Mucosa of descending colon (tissue), 3 donors: Measurements from ENCODE around the gene RIC8B. TPM values are rescaled to one million over a fixed set of nuclear protein-coding genes. Genes with fewer than 3 reads are reported as not detected.

ENCODE experiments used
- ATAC-seq: fragments of 200-7000 bp; cut with Tn5 transposase; one replicate; pipeline ENCODE4 v1.9.1; 2020; ENCODE audit warnings: mild to moderate bottlenecking, moderate library complexity
- DNase-seq, 3 donors: peaks; one replicate each; pipeline ENCODE4 v3.0.0-alpha.2; 2020
- H3K36me3 ChIP-seq: fragments of 200-600 bp; one replicate; pipeline ENCODE4 v1.8.0; 2021; ENCODE audit warnings: low read depth, mild to moderate bottlenecking
- H3K4me1 ChIP-seq: fragments of 200-600 bp; one replicate; pipeline ENCODE4 v1.8.0; 2021; ENCODE audit warnings: low read depth, mild to moderate bottlenecking
- H3K4me3 ChIP-seq: fragments of 200-600 bp; one replicate; pipeline ENCODE4 v1.8.0; 2021; ENCODE audit warnings: mild to moderate bottlenecking
- H3K9me3 ChIP-seq: fragments of 200-600 bp; one replicate; pipeline ENCODE4 v1.8.0; 2021; ENCODE audit warnings: mild to moderate bottlenecking
- CTCF ChIP-seq: fragments of 200-600 bp; IDR thresholded peaks from one replicate; pipeline ENCODE4 v1.8.0; 2022; ENCODE audit warnings: antibody characterized with exemption, mild to moderate bottlenecking
- intact Hi-C, 2 donors: fragments of 100-400 bp; cut with DNase I in 1 of 2; cut with micrococcal nuclease in 1 of 2; formaldehyde crosslinking; loops; one replicate each; pipeline versions ENCODE4 v1.11.0 to v1.11.1; 2022; cut with DNase I, micrococcal nuclease
- total RNA-seq, 3 donors: library from RNA; stranded (reverse); fragmentation: NEBNext Ultra II Directional in 2 of 3; extraction: Animal tissue kit (Norgen Biotek cat#: 25700) in 2 of 3; gene quantifications; one replicate each; pipeline versions ENCODE4 v1.2.1 to v1.2.4, GENCODE V29; 2021 to 2023
- donor health status: DM: no; HTN: no; CAD: no; lungs with moderate emphysema.
- donor health status: DM: no; HTN: no; CAD: no.
- donor health status: DM: no; HTN: yes; CAD: no.

Gene RIC8B
- total RNA-seq, 3 donors from 2014 or later, result 13.3 to 25.3 (median 15.2) TPM

- Histone ChIP-seq H3K4me3 (no peak overlapping the region), H3K9me3 (no peaks in the 10 kb centered on the region), H3K36me3 (no peaks in the 10 kb centered on the region), H3K4me1 (no peaks in the 10 kb centered on the region)
- intact Hi-C loops, result no loop called here
- no peak for ATAC-seq
- DNase-seq, result no peak
- no peak for TF ChIP-seq CTCF
Measured at GRCh38 chr12:106934277-106934676, 159.8 kb downstream of the RIC8B start.

Other genes starting within 250 kb of the RIC8B start
- not detected for gene RFX4, start 191.7 kb upstream of the RIC8B start, total RNA-seq
- gene TMEM263, start 181.2 kb downstream of the RIC8B start, total RNA-seq, result 10 to 100 TPM; 20.3 to 38.6 (median 27.0) TPM
- gene MTERF2, start 212.5 kb downstream of the RIC8B start, total RNA-seq, result 10 to 100 TPM; 11.0 to 17.6 (median 12.0) TPM